HG03575 (cell line): ENCODE results near the gene SPDL1.
A peak's percentile ranks its signal among the peaks of the same experiment; 100 is the strongest.

Experiments
- ATAC-seq: cut with Tn5 transposase; IDR thresholded peaks from one replicate; pipeline ENCODE4 v1.9.1; 2021; ENCODE audit not compliant: unreplicated experiment, insufficient number of reproducible peaks, low FRiP score; ENCODE audit errors: extremely low read depth

Gene SPDL1

DNA sequence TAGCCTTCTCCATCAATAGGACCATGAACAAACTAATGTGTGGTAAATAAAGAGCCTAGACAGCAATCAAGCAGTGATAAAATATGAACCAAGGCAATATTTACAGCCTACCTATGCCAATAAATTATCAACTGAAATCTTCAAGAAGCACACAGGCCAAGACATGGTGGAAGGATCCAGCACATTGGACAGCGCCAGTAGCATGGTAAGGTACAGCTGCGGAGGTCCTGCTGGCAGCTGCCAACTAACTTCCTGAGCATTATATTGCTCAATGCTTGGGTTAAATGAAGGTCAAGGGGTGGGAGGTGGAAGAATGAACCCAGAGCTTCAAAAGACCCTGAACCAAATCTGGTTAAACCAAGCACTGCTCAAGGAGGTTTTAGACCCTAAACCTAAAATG lies 16.5 kb upstream of the SPDL1 start:
- ATAC-seq = no peak

DNA sequence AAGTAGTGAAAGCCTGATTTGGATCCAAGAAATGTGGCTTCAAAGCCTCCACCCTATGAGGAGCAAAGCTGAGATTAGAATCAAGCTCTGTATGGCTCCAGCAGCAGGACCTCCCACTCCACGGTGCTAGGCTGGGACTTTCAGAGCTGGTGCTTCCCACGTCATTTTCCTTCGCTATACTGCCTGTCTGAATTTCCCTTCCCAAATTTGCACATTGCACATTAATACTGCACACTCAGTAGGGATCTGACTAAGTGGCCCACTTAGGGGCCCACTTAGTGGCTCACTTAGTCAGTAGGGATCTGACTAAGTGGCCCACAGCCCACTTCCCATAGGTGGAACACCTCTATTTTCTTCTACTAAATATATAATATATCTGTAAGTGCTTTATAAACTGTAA lies 14.1 kb upstream of the SPDL1 start:
- ATAC-seq = no peak

DNA sequence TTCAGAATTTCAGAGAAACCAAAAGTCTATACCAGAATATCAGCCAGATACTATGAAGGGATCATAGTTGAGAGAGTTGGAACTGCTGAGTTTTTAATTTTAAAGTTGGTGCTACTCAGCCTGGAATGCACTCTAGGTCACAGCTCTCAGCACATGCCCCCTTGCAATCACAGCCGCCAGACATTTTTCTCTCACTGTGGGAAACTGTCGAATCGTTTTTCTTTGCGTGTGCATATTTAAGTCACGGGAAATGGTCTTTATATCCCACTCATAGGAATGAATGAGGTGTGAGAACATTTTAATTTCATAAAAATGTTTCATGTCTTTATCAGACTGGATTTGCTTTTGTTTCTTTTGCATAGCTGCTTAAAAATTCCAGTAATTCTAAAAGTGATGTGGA lies 12.2 kb upstream of the SPDL1 start:
- no peak for ATAC-seq

DNA sequence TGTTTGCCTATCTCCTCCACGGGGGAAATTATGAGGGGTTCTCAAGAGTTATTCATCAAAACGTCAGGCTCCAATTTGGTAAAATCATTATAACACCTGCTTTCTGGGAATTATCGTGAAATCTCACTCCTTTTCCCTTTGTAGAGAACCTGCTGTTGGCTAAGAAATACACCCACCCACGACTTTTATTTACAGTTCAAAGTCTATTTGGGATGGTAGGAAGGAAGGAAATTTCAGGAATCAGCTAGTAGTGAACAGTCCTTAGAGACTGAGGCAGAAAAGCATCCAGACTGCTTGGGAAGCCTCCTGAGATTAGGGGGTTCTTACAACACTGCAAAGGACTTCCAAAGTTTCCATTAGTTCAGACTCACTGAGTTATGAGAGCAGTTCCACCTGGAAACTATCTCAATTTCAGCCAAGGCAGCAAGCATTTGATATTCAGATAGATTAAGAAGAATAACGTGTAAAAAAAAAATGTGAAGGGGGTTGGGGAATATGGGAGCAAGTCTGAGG lies 9.4 kb upstream of the SPDL1 start:
- no peak for ATAC-seq

DNA sequence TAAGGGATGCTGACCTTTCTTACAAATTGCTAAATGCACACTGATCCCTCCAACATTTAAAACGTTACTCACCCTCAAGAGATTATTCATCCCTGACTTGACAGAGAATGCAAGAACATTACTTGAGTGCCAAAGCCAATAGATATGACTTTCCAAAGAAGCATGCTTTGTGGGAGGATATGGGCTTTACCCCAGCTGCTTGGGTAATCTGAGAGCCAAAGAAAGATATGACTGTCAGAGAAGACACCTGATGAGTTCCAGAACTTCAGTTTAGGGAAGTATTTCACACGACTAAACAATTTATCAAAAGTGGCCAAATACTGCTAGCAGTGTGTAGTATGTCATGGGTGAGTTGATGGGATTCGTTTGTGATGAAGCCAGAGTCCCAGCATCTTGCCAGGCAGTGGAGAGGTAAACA lies 7.4 kb upstream of the SPDL1 start:
- no peak for ATAC-seq

DNA sequence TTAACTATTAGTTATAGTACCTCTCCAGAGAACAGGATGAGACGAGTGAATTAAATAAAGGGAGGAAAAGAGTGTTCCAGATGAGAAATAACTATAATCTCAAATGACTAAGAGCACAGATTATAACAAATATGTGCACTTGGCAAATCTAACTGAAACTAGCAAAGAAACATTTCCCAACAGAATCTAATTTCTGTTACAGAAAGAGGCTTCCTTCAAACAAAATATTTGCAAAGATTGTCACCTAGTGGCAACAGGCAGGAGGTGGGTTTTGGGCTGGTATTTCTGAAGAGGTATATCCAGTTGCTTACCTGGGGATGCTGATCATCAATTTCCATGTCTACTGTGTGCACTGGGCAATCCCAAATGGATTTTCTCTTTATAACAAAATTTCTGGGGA lies 5.6 kb upstream of the SPDL1 start:
- no peak for ATAC-seq

DNA sequence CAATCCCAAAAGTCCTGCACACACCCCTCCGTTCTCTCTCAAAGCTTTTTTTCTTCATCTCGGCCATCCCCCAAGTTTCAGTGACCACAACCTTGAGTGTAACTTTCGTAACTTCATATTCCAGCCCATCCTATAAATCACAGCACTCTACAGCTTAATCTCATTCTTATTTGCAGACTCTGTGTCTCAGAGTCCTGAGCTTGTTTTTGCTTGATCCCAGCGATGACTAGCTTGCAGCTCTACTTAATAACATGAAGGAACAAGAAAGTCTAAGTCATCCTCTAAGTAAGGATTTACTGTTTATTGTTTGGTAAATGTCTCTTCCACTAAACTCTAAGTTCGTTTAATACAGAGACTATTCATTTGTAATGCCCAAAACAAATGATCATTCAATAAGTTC lies 2.6 kb upstream of the SPDL1 start:
- no peak for ATAC-seq

DNA sequence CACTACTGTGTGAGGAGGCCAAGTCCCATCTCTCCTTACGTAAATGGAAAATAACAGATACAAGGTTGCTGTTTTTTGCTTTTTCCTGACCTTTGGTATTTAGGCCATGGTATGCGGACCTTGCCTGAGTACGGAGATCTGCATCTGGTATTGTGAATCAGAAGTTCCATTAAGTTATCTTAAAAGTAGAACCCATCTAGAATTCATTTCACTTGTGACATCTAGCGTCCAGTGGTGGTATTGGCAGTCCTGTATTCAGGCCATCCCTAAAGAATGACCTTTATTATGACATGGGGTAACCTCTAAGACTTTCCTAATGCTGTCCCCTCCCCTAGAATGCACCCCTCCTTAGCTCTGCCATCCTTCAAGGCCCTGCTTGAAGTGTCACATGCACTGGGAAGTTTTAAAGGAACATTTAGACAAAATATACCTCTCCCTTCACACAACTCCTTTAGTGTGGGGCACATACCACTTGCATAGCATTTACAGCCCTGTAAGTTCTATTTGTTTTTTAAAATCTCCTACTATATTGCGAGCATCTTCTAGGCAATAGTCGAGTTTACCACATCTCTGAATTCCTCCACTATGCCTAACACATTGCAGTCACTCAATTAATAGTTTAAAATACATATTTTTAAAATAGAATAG lies 1.9 kb upstream of the SPDL1 start:
- ATAC-seq = peak; percentile 45

DNA sequence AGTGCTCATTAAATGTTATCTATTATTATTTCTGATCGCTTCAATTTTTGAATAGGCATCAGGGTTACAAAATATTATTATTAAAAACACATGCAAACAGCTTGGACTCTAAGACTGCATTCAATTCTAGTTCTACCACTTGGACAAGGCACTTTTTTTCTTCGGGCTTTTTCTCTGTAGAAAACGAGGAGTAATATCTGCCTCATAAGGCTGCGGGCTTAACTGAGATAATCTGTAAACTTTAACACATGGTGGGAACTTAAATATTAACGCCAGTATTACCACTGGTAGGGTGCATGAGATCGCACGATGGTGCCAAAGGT lies 511 bp upstream of the SPDL1 start:
- no peak for ATAC-seq

DNA sequence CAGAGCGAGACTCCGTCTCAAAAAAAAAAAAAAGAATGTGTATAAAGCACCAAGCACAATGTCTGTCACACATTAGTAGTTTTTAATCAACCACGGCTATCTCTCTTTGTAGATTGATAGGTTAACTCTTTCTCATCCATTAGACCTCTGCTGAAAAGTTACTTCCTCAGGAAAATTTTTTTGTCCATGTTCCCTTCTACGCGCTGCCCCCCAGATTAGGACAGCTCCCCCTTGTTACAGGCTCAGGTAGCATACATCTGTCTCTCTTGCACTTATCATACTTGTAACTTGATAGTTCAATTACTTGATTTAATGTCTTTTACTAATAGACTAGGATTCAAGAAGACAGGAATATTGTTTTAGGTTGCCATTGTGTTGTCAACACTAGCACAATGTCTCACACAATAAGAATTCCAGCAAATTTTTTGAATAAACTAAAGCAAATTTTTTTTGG lies 1.5 kb downstream of the SPDL1 start:
- ATAC-seq = no peak

DNA sequence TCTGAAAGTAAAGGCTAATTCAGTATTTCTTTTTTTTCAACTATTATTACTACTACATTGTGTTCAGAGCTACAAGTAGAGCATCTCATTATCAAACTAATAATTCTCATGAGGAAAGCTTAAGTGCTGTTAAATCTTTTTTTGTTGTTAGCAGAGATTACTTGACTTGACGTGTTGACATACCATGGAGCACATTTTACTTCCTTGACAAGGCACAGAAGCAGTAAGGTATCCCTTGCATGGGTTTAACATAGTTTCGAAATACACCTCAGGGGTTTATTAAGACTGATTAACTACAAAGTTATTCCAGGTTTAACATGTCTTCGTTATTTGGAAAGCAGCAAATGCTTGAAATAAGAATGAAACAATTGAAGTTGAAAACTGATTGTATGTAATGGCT lies 7.0 kb downstream of the SPDL1 start:
- no peak for ATAC-seq

DNA sequence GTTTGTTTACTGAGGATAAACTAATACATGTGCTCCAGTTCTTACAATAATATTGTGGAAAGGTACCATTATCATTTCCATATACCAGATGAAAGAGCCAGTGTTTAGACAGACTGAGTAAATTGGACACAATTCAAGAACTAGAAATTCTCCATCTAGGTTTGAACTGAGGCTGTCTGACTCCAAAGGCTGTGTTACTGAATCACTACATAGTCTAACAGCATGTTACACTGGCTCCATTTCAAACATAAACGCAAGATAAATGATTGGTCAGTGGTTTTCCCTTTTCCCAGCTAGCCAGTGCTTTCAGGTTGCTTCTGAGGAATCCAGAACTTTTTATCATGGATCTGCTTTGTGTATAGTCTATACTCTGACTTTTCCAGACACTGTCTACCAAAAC lies 8.1 kb downstream of the SPDL1 start:
- ATAC-seq = no peak

DNA sequence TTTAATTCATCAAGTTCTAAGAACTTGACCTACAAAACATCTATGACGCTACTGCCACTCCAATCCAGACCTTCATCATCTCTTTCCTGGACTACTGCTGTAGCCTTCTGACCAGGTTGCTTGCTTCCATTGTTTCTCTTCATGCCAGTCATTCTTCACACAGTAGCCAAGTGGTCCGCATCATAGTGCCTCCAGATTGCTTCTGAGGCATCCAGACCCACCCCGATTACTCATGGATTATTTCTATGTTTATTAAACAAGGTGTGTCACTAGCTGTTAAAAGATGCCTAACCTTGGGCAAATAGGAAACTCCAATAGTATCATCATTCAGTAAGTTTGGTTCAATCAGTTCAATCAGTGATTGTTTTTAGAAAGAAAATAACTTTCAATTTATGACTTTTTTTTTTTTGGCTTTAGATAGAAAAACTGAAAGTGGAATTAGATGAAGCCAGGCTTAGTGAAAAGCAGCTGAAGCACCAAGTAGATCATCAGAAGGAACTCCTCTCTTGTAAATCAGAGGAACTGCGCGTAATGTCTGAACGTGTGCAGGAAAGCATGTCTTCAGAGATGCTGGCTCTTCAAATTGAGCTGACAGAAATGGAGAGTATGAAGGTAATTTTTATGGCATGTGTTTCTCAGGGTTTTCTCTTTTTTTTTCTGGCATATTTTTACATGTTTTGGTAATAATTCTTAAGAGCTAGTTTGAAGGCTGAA lies 9.5 kb downstream of the SPDL1 start:
- ATAC-seq = no peak

DNA sequence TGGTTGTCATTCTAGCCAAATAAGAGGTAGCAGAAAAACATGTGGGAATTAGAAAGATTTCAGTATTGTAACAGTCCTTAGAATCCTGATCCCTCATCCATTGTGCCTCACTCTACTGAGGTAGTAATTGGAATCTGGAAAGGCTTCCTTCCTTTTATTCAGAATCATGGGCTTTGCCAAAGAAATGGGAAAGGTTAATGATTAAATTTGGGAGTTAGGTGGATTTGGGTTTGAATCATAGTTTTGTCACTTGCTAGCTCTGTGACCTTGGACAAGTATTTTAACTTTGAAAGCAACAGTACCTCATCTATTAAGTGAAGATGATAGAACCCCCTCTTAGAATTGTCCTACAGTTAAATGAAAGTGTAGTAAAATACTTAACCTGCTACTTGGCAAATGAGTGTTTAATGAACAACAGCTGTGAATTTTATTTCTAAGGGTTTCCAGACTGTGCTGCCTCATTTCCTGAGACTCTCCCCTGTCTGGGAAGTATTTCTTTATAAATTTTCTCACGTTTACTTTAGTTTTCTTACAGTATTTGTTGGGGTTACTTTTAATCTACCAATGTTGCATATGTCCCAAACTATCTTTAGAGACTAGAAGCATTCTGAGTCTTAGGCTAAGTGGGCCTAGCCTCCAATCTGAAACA lies 11.7 kb downstream of the SPDL1 start:
- ATAC-seq = no peak

DNA sequence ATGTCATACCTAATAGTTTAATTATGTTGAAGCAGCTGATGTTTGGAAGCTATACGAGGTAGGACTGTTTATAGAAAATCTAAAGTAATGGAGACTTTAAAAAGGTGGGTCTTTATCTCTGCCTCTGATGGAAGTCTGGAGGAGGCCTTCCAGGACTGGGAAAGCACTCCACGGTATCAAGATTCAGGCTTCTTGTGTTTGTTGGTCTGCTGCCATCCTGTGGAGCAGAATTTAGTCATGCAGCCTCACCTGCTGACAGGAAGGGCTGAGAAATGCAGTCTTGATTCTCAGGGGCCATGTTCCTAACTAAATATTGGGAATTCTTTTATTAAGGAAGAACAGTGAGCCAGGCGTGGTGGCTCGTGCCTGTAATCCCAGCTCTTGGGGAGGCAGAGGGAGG lies 15.9 kb downstream of the SPDL1 start:
- ATAC-seq = no peak

DNA sequence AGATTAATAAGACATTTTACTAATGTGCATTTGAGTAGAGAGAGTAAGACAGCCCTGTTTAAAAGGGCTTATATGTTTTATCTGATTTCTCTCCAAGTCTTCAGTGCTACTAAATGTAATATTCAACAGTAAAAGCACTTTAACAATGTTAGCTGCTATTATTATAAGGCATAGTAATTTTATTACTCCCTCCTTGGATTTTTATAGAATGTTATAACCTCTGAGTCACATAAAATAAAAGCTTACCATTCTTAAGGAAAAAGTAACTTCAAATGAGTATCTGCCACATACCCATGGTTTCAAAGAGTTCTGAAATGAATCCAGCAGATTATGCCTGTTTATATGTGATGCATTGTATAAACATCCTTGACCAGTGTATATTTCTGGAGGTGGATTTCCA lies 19.0 kb downstream of the SPDL1 start:
- ATAC-seq = no peak

DNA sequence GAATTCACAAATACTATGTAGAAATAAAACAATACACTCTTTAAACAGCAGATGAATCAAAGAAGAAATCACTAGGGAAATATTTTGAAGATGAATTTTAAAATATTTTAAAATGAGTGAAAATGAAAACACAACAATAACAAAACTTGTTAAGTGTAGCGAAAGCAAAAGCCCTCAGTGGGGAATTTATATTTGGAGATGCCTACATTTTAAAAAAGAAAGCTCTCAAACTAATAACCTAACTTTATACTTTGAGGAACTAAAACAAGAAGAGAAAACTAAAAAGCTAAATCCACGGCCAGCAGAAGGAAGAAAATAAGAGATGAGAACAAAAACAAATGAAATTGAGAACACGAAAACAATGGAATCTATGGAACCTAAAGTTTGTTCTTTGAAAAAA lies 22.7 kb downstream of the SPDL1 start:
- no peak for ATAC-seq

DNA sequence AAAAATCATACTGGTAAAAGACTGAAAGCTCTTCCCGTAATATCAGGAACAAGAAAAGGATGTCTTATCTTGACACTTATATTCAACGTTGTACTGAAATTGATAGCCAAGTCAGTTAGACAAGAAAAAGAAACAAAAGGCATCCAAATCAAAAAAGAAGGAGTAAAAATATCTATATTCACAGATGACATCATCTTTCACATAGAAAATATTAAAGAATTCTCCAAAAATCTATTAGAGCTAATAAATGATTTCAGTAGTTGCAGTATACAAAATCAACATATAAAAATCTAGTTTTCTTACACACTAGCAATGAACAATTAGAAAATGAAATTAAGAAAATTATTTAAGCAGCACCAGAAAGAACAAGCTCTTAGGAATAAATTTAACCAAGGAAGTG lies 24.3 kb downstream of the SPDL1 start:
- no peak for ATAC-seq

DNA sequence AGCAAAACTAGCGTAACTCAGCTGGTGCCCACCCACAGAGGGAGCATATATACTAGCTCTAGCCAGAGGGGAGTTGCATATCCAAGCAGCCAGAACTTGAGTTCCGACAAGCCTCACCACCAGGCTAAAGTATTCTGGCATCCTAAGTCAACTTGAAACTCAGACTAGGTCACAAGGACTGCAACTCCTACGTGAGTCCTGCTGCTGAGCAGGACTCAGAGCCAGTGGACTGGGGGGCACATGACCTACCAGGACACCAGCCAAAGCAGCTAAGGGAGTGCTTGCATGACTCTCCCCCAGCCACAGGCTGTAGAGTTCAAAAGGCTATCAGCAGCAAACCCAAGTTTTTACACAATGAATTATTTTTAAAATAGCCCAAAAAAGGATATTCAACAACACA lies 26.1 kb downstream of the SPDL1 start:
- no peak for ATAC-seq

DNA sequence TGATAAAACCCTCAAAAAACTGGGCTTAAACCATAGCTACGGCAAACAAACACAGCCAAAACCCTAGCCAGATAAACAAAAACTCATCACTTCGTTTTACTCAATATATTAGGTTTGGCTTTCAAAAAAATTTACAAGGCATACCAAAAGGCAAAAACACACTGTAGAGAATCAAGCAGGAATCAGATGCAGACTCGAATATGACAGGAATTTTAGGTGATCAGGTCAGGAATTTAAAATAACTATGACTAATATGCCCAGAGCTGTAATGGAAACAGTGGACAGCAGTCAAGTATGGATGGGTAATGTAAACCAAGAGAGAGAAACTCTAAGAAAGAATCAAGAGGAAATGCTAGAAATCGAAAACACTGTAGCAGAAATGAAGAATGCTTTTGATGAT lies 27.0 kb downstream of the SPDL1 start:
- ATAC-seq = no peak
